HG03457 (cell line): ENCODE measurements around the gene MBP.
"Not testable (repeated sequence)": the region's sequence is repeated elsewhere in the genome, so short reads cannot be mapped to it uniquely, and the experiment has no call there.

Source experiments
- ATAC-seq: cut with Tn5 transposase; IDR thresholded peaks from one replicate; pipeline ENCODE4 v1.9.1; 2021; ENCODE audit warnings: moderate number of reproducible peaks; ENCODE audit not compliant: unreplicated experiment

The MBP gene

DNA sequence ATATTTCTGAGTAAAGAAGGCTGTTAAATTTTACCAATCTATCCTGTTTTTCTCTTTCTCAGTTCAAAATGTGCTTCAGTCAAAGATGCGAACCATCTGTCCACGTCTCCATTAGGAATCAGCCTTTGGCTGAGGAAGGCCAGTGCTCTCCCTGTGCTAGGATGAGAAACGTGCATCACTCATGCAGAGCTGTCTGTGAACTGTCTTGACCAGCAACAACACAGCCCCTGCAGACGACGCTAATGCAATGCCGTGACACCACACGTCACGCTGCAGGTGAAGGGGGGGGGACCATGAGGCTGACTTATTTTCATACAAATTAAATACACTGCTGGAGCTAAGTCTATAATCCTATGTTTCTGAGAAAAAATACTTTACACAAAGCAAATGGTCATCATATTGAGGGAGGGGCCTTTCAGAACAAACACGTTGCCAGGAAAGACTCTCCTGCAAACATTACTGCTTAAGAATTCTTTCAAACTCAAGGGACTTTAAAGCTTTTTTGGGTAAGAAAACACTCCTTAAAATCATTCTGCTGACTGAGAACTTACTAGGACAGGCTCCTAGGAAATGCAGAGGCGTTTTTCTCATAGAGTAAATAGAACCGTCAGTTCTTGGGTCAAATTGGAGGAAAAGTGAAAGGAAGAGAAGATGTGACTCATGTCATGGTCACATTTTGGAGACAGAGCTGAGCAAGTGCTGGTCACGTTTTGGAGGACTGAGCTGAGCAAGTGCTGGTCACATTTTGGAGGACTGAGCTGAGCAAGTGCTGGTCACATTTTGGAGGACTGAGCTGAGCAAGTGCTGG, 97.0 kb downstream of the MBP start:
- no peak for ATAC-seq

DNA sequence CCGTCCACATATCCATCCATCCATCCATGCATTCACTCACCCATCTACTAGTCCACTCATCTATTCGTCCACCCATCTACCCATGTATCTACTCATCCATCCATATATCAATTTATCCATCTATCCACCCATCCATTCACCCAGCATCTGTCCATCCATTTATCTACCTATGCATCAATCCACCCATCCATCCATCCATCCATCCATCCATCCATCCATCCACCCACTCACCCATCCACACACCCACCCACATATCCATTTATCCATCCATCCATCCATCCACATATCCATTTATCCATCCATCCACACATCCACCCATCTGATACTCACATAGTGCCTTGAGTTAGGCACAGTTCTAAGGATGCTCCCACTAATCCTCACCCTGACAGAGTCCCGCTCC, 99.0 kb downstream of the MBP start:
- ATAC-seq = no peak

DNA sequence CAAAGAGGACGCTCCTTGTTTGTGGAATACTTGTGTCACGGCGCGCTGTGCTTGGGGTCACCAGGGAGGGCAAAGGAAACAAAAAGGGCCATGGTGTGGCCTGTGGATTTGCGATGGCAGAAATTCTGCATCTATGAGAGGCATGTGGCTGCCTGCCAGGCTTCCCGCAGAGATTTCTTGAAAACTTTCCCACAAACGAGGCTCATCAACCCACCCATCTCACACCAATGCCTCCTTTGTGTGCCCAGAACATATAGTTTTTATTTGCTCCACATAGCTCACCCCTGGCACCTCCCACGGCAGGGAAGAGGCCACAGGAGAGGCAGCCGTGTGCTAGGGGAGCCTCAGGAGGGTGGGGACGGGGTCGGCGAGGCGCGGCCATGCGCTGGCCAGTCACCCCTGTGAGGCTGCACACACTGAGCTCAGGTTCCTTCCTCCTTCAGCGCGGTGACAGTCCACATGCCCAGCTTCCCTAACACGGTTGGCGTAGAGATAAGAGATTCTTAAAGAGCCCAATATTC, 100.3 kb downstream of the MBP start:
- ATAC-seq = no peak

DNA sequence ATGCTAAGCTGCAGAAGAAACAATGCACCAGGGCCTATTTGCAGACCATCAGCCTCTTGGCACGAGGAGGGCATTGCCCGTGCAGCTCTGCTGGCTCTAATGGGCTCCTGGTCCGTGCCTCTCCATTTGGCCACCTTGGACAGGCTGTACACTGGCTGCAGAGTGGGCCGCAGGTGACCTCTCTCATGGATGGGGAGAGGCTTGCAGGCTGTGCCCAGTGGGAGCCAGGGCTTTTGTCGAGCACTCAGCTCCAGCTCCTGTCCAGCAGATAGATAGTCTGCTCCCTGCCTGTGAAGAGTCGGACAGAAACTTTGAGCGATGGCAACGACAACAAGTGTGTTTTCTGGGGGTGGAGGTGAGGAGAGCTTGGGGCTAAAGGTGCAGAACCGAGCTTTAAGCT, 100.9 kb downstream of the MBP start:
- no peak for ATAC-seq

DNA sequence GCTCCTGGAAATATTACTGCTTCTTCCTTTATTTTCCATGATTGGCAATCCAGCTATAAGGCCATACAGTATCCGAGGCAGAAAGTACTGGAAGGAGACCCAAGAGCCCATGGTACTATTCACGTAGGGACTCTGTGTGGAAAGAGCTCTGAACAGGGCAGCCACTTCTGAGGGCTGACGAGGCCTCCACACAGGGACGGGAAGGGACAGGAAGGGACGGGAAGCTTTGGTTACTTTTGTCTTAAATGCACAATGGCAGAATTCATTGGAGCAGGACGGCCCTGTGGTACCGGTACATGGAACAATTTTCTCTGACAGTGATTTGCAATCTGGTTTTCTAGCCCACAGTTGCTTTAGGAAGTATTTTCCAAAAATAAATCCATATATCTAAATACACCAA, 102.4 kb downstream of the MBP start:
- no peak for ATAC-seq

DNA sequence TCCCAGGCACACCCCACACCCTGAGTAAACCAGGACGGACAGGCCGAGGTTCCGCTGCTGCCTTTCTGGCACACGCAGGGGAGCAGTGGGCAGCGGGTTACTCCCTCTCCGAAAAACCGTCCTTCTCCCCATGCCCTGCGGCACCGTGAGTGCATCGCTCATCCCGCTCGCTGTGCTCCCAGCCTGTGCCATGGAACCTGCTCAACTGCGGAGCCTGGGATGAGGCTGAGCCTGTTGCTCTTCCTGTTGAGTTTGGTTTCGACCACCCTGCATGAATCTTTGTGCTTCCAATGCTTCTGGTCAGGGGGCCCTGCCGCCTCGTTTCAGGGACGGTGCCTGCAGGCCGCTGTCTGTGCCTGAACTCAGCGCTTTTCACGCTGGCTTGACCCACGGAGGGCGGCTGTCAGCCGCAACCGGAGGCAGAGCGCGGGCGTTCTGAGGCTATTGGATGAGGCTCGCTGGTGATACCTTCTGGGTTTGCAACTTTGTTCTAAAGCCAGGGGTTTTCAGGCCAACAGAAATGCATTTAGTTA, 106.7 kb downstream of the MBP start:
- no peak for ATAC-seq

DNA sequence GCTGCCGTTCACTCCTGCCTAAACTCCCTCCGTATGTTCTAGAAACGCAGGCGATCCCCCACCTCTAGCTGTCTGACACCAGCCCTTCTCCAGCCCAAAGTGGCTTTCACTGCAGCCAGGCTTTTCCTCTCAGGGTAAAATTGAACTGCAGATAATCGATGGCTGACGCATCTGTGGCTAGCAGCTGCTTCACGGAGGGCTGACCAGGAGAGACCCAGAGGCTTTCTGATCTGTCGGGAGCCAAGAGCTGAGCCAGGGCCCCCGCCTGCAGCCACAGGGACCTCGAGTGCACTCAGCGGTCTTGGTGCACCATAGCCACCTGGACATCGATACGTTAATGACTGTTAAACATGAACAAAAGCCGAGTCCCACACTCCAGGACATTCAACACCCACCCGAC, 107.5 kb downstream of the MBP start:
- ATAC-seq = no peak

DNA sequence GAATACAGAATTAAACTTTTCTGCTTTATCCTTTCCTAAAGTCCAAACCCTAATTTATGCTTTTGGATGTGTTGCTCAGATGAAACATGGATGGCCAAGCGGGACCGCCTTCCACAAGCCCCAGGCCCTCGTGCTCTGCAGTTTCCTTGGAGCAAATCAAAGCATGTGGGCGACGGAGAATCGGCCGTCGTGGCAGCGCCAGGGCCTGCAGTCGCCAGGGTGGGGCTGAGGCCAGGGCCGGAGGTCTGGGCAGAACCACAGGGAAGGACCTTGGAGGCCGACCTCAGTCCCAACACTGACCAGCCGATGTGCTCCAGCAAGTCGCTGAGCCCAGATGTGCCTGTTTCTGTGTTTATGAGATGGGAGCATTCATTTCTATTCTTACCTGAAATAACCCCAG, 108.1 kb downstream of the MBP start:
- ATAC-seq = no peak

DNA sequence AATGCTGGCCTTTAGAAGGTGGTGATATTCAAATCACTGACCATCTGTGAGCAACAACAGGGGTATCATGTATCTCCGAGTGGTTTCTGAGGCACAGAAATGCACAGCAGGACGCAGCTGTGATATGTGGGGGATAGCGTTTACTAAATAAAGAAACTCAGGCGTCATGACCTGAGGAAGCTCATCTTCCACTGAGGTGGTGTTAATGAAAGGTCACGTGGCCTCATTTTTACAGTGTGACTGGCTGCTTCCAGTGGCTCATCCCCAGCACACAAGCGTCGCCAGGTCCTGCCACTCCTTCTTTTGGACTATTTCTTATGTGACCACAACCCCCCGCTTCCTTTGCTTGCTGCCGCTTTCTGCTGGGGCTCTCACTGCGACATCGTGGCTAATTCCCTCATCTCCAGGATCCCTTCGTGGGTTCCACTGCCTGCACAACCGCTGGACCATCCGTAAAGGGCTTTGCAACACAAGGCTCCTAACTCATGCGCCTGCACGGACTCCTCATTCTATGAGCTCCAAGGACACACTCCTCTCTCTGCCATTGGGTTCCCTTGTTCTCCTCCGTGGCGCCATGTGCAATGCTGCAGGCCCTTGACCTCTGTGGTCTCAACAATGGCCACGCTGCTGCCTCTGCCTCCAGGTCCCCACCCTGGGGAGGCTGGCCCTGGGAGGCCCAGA, 109.3 kb downstream of the MBP start:
- ATAC-seq = no peak

DNA sequence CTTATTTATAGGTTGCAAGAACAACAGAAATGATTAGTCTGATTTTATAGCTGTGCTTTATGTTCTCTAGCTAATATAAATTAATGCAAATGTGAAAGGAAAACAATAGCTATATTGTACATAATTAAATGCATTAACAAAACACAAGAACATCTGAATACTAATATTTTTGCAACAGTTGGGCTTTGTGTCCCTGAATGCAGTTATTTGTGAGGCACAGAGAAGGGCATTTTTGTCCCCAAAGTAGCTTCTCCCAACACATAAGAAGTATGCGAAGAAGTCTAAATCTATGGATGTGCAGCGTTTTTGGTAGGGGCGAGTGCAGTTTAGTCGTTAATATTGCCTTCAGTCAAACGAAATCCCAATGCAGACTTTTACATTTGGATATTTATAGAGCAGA, 110.0 kb downstream of the MBP start:
- no peak for ATAC-seq

DNA sequence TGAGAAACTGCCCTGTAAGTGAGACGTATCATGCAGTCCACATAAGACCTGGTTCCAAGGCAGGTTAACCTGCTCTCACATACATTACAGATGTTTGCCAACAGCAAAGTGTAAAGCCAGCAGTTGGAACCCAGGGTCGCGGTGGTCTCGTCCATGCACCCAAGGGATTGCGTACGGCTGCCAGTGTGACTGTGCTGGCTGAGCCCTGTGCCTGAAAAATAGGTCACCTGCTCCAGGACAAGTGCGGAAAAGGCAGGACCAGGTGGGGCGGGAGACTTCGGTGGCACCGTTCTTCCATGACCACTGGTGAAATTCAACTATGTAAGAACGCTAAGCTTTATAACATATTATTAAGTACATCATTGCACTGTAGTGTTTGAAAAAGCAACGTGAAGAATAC, 110.5 kb downstream of the MBP start:
- no peak for ATAC-seq

DNA sequence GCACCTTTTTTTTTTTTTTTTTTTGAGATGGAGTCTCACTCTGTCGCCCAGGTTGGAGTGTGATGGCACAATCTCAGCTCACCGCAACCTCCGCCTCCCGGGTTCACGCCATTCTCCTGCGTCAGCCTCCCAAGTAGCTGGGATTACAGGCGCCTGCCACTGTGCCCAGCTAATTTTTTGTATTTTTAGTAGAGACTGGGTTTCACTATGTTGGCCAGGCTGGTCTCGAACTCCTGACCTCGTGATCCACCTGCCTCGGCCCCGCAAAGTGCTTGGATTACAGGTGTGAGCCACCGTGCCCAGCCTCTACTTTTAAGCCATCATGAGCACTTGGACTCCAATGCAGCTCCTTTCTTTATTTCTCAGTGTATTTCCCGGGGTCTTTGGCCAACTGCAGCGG, 111.1 kb downstream of the MBP start:
- not testable (repeated sequence) for ATAC-seq

DNA sequence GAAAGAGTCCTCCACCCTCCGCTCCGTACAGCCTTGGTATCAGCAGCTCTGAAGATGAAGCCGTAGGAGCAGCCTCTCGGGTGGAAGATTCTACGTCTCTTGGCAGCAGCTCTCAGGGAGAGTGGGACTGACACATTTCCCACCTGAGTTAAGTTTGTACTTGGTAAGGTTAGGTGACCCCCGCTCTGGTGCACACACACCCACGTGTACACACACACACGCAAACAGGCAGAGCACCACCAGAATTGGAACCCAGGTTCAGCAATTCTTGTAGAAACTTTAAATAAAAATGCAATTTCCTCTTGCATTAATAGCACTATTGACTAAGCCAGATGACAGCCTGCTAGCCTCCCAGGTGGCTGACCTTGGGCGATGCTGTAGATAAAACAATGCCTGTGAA, 111.5 kb downstream of the MBP start:
- ATAC-seq = no peak

DNA sequence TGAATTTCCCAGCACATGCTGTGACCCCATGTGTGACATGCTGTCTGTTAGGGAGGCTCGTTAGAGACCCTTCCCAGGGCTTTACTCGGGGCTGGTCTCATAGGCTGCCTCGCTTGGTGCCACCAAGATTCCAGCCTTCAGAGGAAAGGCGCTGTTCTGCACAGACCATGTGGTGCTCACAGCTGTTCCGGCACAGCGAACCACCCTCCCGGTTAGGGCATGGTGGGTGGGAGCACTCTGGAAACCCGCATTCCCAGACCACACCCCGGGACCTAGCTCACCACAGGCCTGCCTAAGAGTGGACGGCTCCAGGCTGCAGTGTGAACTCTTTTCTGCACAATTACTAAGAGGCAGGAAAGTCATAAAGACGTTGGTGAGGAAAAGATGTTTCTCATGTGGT, 112.0 kb downstream of the MBP start:
- no peak for ATAC-seq

DNA sequence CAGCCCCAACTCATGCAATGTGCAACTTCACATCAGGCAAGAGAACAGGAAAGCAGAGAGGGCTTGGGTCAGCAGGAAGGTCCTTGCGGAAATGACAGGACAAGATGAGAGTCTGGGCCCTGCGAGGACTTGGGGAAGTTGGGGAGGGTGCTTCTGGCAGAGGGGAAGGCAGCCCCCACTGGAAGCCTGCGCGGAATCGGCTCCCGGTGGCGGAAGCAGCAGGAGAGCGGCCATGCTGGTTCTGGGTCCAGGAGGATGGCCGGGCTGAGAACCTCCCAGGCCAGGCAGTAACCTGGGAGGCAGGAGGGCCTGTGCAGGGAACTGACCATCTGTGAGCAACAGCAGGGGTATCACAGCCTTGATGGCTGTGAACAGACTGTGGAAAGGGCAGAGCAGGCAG, 112.9 kb downstream of the MBP start:
- ATAC-seq = no peak

DNA sequence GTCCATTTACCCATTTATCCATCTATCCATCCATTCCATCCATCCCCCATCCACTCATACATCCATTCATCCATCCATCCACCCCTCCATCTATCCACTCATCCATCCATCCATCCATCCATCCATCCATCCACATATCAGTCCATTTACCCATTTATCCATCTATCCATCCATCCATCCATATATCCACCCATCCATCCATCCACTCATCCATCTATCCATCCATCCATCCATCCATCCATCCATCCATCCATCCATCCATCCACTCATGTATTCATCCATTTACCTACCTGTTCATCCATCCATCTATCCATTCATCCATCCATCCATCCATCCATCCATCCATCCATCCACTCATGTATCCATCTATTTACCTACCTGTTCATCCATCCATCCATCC, 113.9 kb downstream of the MBP start:
- ATAC-seq = not testable (repeated sequence)

DNA sequence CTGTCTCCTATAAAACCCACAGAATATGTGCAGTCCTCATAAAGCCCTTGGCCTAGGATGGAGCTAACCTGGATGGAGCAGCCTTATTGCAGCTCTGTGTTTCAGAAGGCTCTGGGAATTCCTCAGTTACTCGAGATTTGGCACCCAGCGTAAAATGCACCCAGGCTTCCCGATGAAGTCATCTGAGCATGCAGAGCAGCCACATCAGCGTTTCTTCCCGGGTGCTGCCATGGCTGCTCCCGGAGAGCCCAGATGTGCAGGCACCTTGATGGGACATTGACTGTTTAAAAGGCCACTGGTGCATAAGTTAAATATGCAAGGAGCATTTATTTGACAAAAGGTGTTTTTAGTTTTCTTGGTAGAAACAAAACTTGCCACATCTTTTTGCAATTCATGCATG, 115.2 kb downstream of the MBP start:
- ATAC-seq = no peak

DNA sequence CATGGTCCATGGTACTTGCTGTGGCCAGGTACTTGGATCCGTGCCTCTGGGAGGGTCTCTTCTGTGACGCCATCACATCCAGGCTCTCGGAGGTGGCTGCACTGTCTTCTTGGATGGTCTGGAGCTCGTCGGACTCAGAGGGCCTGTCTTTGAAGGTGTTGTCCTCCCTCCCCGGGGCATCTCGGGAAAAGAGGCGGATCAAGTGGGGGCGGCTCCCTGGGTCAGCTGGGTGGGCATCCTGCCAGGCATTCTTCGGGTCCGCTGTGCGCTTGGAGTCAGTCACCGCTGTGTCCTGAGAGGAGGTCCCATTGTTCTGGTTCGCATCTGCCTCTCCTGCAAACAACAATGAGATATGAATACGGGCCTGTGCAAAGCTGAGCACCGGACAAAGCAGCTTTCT, 115.6 kb downstream of the MBP start:
- ATAC-seq = no peak

DNA sequence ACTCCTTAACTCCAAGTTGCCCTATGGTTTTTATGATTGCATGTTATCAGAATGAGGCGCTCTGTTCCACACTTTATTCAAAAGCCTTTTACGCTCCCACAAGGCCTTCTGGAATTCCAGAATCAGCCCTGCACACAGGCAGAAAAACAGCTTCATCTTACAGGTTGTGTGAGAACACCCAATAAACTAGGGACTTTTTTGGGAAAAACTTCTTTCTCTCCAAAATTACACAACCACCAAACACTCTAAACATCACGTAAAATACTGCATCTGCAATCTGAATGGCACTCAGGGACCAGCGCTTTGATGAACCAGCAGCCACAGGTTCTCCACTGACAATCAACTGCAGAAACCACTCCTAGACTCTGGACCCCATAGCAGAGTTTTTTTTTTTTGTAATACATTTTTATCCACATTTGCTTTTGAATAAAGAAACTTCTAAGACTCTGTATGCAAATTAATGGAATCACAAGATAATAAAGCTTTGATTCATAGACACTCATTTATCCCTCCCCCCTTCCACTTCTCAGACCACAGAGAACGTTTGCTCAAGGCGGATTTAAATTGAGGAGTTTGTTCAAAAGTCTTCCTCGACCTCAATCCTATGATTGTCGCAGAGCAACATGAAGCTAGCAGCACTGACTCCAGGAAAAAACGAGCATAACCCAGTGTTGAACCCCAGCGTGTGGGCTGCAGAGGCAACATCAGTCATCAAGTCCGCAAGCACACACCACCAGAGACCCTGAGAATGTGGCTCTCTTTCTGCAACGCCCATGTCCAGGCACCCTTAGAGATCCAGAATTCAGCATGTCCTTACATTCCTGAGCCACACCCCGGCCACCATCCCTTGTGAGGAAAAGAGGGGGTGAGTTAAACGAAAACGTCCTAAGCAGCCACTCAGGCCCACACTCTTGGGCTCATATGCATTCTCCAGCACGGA, 116.5 kb downstream of the MBP start:
- ATAC-seq = no peak

DNA sequence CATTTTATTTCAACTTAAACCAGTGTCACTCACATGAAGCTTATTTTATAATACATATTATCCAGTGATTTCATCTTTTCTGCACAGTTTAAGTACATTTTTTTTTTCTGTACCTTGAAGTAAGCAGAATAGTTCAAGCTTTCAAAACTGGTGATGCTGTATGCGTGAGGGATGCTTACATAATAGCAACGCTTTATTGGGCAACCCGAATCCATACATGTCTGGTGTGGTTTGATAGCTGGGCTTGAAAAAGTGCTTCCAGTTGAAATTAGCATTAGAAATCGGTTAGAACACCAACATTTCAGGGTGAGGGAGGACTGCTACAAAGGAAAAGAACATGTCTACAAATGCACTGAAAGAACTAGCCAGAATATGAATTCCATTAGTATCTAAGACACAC, 117.4 kb downstream of the MBP start:
- ATAC-seq = no peak

DNA sequence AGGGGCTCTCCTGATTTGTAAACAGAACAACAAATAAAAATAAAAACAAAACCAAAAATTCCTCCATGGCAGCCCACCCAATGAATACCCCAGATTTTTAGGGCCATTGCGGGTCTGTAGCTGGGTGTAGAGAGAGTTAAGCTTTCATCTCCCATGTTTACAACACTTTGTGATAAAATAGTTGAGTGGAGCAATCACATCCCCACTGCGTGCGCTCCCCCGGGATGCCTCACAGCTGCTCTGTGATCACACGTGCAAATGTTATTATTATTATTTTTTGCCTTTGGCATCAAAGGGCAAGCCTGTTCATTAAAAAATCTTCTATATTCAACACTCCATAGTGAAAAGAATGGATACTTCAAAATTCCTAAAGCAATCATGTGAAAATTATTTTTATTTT, 118.0 kb downstream of the MBP start:
- no peak for ATAC-seq
